RWPE1 (cell line): ENCODE measurements around the gene ARHGEF4.

Source experiments
- CTCF ChIA-PET: fragments of 350-600 bp; sonication (Branson Sonifier 250); formaldehyde crosslinking; extraction: SDS; loops from one replicate; lab custom pipeline; 2021; lab: Yijun Ruan, JAX
- POLR2A ChIA-PET: fragments of 400-600 bp; formaldehyde crosslinking; extraction: SDS; loops from one replicate; lab custom pipeline; 2020; ENCODE audit warnings: antibody characterized with exemption; ENCODE audit not compliant: low non-redundant PET; lab: Yijun Ruan, JAX
- DNase-seq: peaks from one replicate; pipeline ENCODE4 v3.0.0; 2012; ENCODE audit warnings: low spot score
- H3K27ac ChIP-seq: fragments of 450-650 bp; 2 replicates; pipeline ENCODE4 v1.5.1; 2017
- CTCF ChIP-seq: fragments of 450-650 bp; conservative IDR thresholded peaks from 2 replicates; pipeline ENCODE4 v1.5.1; 2017; ENCODE audit warnings: low read depth, mild to moderate bottlenecking

Gene ARHGEF4

DNA sequence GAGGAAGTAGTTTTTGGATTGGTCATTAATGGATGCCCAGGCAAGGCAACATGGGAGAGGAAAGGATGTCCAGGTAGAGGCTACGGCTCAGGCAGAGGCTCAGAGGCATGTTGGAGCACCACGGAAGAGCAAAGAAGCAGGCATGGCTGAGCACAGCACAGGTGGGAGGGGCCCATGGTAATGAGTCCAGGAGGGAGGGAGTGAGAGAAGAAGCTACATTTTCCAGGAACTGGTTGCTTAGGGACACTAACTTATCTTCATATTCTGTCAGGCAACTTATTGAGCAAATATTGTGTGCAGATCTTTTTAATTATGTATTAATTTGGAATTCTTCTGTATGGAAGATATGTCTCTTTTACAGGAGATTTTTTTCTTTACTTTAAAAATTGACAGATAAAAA is 42.2 kb downstream of the ARHGEF4 start:
- ChIA-PET POLR2A (no interaction called here), CTCF (no interaction called here)
- no peak overlapping the region; the same call in 1 of the 2 replicates for H3K27ac ChIP-seq
- no peak for TF ChIP-seq CTCF
- no peak for DNase-seq

- ChIA-PET CTCF (interaction anchor here (0.7 to 1.6 kb wide), 2 partner anchors 85 to 1283 kb away, joined by 5 to 7 read pairs; no protein-coding TSS in a partner anchor), POLR2A (no interaction called here)
- peak; percentile 78 for DNase-seq
- TF ChIP-seq CTCF: no peak
- peak overlapping the region; percentile 82 for H3K27ac ChIP-seq
Measured at GRCh38 chr2:130882111-130882690, 45.5 kb downstream of the ARHGEF4 start.

DNA sequence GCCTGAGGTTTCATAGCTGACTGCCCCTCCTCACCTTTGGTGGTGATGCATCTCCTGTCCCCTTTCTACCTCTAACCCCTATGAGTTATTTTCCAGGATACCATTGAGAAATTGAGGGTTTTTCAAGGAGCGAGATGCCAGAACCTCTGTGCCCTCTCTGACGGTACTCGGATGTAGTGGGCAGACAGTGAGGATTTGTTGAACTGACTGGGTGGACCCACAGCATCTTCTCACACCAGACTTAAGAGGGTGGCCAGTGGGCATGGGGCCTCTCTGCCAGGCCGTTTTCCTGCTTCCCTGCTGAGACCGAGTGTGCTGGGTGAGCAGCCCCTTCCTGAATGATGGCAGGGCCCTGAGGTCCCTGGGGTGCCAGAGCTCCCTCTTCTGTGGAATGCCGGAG is 46.3 kb downstream of the ARHGEF4 start:
- ChIA-PET POLR2A (no interaction called here), CTCF (interaction anchor here (1.1 kb wide), 1 partner anchor 38 kb away, joined by 6 read pairs; no protein-coding TSS in a partner anchor)

GRCh38 chr2:130883496-130883895 is 46.8 kb downstream of the ARHGEF4 start:
- POLR2A ChIA-PET: no interaction called here
- CTCF ChIA-PET: interaction anchor here (1.1 kb wide), 1 partner anchor 37 kb away, joined by 6 read pairs; no protein-coding TSS in a partner anchor

More for the DNA sequence above, 46.3 kb downstream of the ARHGEF4 start:
- DNase-seq: no peak
- no peak for TF ChIP-seq CTCF
- H3K27ac ChIP-seq: peak overlapping the region; percentile 82

DNA sequence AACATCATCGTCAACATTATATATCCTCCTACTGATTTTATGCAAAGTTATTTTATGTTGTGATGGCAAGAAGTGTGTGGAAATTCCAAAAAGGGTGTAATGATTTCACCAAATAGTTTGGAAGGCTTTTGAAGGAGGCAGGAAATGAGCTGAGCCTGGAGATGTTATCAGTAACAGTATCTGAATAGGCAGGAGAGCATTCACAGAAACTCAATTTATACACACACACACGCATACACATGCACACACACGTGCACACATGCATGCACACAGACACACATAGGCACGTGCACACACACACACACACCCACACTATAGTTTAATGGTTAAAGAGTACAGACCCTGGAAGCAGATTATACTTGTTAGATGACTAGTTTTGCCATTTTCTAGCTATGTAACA is 47.3 kb downstream of the ARHGEF4 start:
- no peak overlapping the region for H3K27ac ChIP-seq
- ChIA-PET CTCF (interaction anchor here (1.1 kb wide), 1 partner anchor 36 kb away, joined by 6 read pairs; no protein-coding TSS in a partner anchor), POLR2A (no interaction called here)
- no peak for DNase-seq
- no peak for TF ChIP-seq CTCF

More at GRCh38 chr2:130883496-130883895, 46.8 kb downstream of the ARHGEF4 start:
- no peak for DNase-seq
- peak overlapping the region; percentile 82 for H3K27ac ChIP-seq
- TF ChIP-seq CTCF: no peak

DNA sequence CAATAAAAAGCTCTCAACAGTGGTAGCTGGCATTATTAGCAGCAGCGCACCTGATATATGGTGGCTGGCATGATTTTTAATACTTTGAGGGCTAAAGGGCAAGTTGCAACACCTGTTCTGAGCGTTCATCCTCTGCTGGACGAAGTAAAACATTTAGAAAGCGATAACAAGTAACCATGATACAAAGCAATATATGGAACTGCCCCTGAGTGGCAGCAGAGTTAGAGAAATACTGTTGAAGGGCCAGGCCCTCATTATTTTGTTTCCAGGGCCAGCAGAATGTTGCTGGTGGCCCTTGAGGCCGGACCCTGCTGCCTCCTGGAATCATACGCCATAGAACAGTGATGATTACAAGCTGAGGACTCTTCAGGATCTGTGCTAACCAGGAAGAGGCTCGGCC is 47.8 kb downstream of the ARHGEF4 start:
- DNase-seq: no peak
- H3K27ac ChIP-seq: no peak overlapping the region
- TF ChIP-seq CTCF: no peak
- CTCF ChIA-PET: interaction anchor here (0.8 kb wide), 1 partner anchor 56 kb away, joined by 3 read pairs; no protein-coding TSS in a partner anchor
- POLR2A ChIA-PET: no interaction called here
